ENCODE results near the gene THSD7A. TPM values are rescaled to one million over a fixed set of nuclear protein-coding genes. Genes with fewer than 3 reads are reported as not detected.

THSD7A gene
- total and polyA plus RNA-seq, 5 experiments from 2014 or later = not detected

GRCh38 chr7:11557627-11558026 is 274.4 kb downstream of the THSD7A start:
- DNase-seq = no peak
- Mint-ChIP-seq H3K9me3 (peaks cover 0 to 2% (median 0%) of the 10 kb centered on the region in 9 donors), H3K27ac (no peak overlapping the region), H3K36me3 (no peaks in the 10 kb centered on the region), H3K4me3 (no peak overlapping the region), H3K27me3 (no peaks in the 10 kb centered on the region), H3K4me1 (no peaks in the 10 kb centered on the region)
- POLR2A ChIA-PET = no interaction called here
- ATAC-seq = no peak

GRCh38 chr7:11552676-11553296 is 279.2 kb downstream of the THSD7A start:
- Mint-ChIP-seq H3K27me3 (no peaks in the 10 kb centered on the region), H3K9me3 (peaks cover 0 to 12% (median 2%) of the 10 kb centered on the region in 9 donors), H3K4me1 (no peaks in the 10 kb centered on the region), H3K36me3 (no peaks in the 10 kb centered on the region), H3K4me3 (no peak overlapping the region), H3K27ac (no peak overlapping the region)
- ATAC-seq (no peak), DNase-seq (no peak)
- POLR2A ChIA-PET = no interaction called here

- no peaks in the 10 kb centered on the region for H3K4me1 Mint-ChIP-seq
- H3K36me3 Mint-ChIP-seq = no peaks in the 10 kb centered on the region
- no peak overlapping the region for H3K4me3 Mint-ChIP-seq
- POLR2A ChIA-PET = no interaction called here
- DNase-seq (no peak), ATAC-seq (no peak)
- H3K27me3 Mint-ChIP-seq = no peaks in the 10 kb centered on the region
- peaks cover 0 to 14% (median 5%) of the 10 kb centered on the region in 9 donors for H3K9me3 Mint-ChIP-seq
- H3K27ac Mint-ChIP-seq = no peak overlapping the region
These were observed 280.5 kb downstream of the THSD7A start for GRCh38 chr7:11551470-11551869.

- POLR2A ChIA-PET = no interaction called here
- Mint-ChIP-seq H3K27me3 (no peaks in the 10 kb centered on the region), H3K4me1 (no peaks in the 10 kb centered on the region), H3K9me3 (peaks cover 0 to 14% (median 10%) of the 10 kb centered on the region in 9 donors), H3K36me3 (no peaks in the 10 kb centered on the region), H3K27ac (no peak overlapping the region), H3K4me3 (no peak overlapping the region)
- ATAC-seq = no peak
- DNase-seq = no peak
These were observed 283.5 kb downstream of the THSD7A start for GRCh38 chr7:11548532-11548931.

- POLR2A ChIA-PET = no interaction called here
- Mint-ChIP-seq H3K9me3 (peaks cover 0 to 9% (median 0%) of the 10 kb centered on the region in 9 donors), H3K4me1 (peaks cover 0 to 4% (median 0%) of the 10 kb centered on the region in 4 donors), H3K4me3 (no peak overlapping the region), H3K27ac (no peak overlapping the region), H3K27me3 (no peaks in the 10 kb centered on the region), H3K36me3 (no peaks in the 10 kb centered on the region)
- DNase-seq (no peak), ATAC-seq (no peak)
These were observed 290.7 kb downstream of the THSD7A start for GRCh38 chr7:11541330-11541729.

- POLR2A ChIA-PET = no interaction called here
- H3K36me3 Mint-ChIP-seq = no peaks in the 10 kb centered on the region
- ATAC-seq (no peak), DNase-seq (no peak)
- H3K9me3 Mint-ChIP-seq = peaks cover 0 to 7% (median 0%) of the 10 kb centered on the region in 9 donors
- no peak overlapping the region for H3K4me3 Mint-ChIP-seq
- peaks cover 0 to 4% (median 0%) of the 10 kb centered on the region in 4 donors for H3K4me1 Mint-ChIP-seq
- H3K27me3 Mint-ChIP-seq = no peaks in the 10 kb centered on the region
- H3K27ac Mint-ChIP-seq = no peak overlapping the region
These were observed 291.7 kb downstream of the THSD7A start for GRCh38 chr7:11540271-11540761.

GRCh38 chr7:11539853-11540252 is 292.1 kb downstream of the THSD7A start:
- Mint-ChIP-seq H3K27ac (no peak overlapping the region), H3K27me3 (no peaks in the 10 kb centered on the region), H3K9me3 (peaks cover 0 to 7% (median 0%) of the 10 kb centered on the region in 9 donors), H3K36me3 (no peaks in the 10 kb centered on the region), H3K4me3 (no peak overlapping the region), H3K4me1 (peaks cover 0 to 4% (median 0%) of the 10 kb centered on the region in 4 donors)
- POLR2A ChIA-PET = no interaction called here
- no peak for ATAC-seq
- DNase-seq = no peak

- ATAC-seq (no peak), DNase-seq (no peak)
- peaks cover 0 to 4% (median 0%) of the 10 kb centered on the region in 4 donors for H3K4me1 Mint-ChIP-seq
- POLR2A ChIA-PET = no interaction called here
- no peaks in the 10 kb centered on the region for H3K27me3 Mint-ChIP-seq
- no peak overlapping the region for H3K4me3 Mint-ChIP-seq
- H3K36me3 Mint-ChIP-seq = no peaks in the 10 kb centered on the region
- H3K27ac Mint-ChIP-seq = no peak overlapping the region
- H3K9me3 Mint-ChIP-seq = peaks cover 0 to 7% (median 0%) of the 10 kb centered on the region in 9 donors
These were observed 293.2 kb downstream of the THSD7A start for GRCh38 chr7:11538751-11539299.

- H3K9me3 Mint-ChIP-seq = peaks cover 0 to 12% (median 0%) of the 10 kb centered on the region in 9 donors
- H3K4me3 Mint-ChIP-seq = no peak overlapping the region
- DNase-seq (no peak), ATAC-seq (no peak)
- H3K4me1 Mint-ChIP-seq = no peaks in the 10 kb centered on the region
- no peaks in the 10 kb centered on the region for H3K27me3 Mint-ChIP-seq
- H3K27ac Mint-ChIP-seq = no peak overlapping the region
- POLR2A ChIA-PET = no interaction called here
- no peaks in the 10 kb centered on the region for H3K36me3 Mint-ChIP-seq
These were observed 298.7 kb downstream of the THSD7A start for GRCh38 chr7:11533229-11533820.

- DNase-seq (no peak), ATAC-seq (no peak)
- H3K4me1 Mint-ChIP-seq = no peaks in the 10 kb centered on the region
- H3K27me3 Mint-ChIP-seq = no peaks in the 10 kb centered on the region
- no peak overlapping the region for H3K27ac Mint-ChIP-seq
- H3K4me3 Mint-ChIP-seq = no peak overlapping the region
- H3K36me3 Mint-ChIP-seq = no peaks in the 10 kb centered on the region
- peaks cover 0 to 8% (median 0%) of the 10 kb centered on the region in 9 donors for H3K9me3 Mint-ChIP-seq
- POLR2A ChIA-PET = no interaction called here
These were observed 302.6 kb downstream of the THSD7A start for GRCh38 chr7:11529382-11529781.

GRCh38 chr7:11527707-11528106 is 304.3 kb downstream of the THSD7A start:
- H3K9me3 Mint-ChIP-seq = peaks cover 0 to 8% (median 0%) of the 10 kb centered on the region in 9 donors
- no peak overlapping the region for H3K27ac Mint-ChIP-seq
- H3K27me3 Mint-ChIP-seq = no peaks in the 10 kb centered on the region
- no peaks in the 10 kb centered on the region for H3K4me1 Mint-ChIP-seq
- no peak for ATAC-seq
- no peak overlapping the region for H3K4me3 Mint-ChIP-seq
- DNase-seq = no peak
- POLR2A ChIA-PET = no interaction called here
- H3K36me3 Mint-ChIP-seq = no peaks in the 10 kb centered on the region

- Mint-ChIP-seq H3K4me1 (no peaks in the 10 kb centered on the region), H3K36me3 (no peaks in the 10 kb centered on the region), H3K27me3 (no peaks in the 10 kb centered on the region), H3K27ac (no peak overlapping the region), H3K9me3 (peaks cover 0 to 5% (median 0%) of the 10 kb centered on the region in 9 donors), H3K4me3 (no peak overlapping the region)
- DNase-seq (no peak), ATAC-seq (no peak)
- POLR2A ChIA-PET = no interaction called here
These were observed 307.3 kb downstream of the THSD7A start for GRCh38 chr7:11524476-11525397.
